Left kidney (tissue), 2 donors: ENCODE measurements around the gene DDIT4L. TPM values are rescaled to one million over a fixed set of nuclear protein-coding genes. Genes with fewer than 3 reads are reported as not detected.
"Not testable (repeated sequence)": the region's sequence is repeated elsewhere in the genome, so short reads cannot be mapped to it uniquely, and the experiment has no call there.

Source experiments
- DNase-seq: peaks from one replicate; pipeline ENCODE4 v3.0.0-alpha.2; 2013
- polyA plus RNA-seq: library from polyadenylated mRNA; unstranded; fragments of 120-200 nt; gene quantifications from one replicate; pipeline ENCODE4 v1.2.1, GENCODE V29; 2013; ENCODE audit not compliant: insufficient read length

The DDIT4L gene
- polyA plus RNA-seq, 1 donor, result 2.5 TPM

DNA sequence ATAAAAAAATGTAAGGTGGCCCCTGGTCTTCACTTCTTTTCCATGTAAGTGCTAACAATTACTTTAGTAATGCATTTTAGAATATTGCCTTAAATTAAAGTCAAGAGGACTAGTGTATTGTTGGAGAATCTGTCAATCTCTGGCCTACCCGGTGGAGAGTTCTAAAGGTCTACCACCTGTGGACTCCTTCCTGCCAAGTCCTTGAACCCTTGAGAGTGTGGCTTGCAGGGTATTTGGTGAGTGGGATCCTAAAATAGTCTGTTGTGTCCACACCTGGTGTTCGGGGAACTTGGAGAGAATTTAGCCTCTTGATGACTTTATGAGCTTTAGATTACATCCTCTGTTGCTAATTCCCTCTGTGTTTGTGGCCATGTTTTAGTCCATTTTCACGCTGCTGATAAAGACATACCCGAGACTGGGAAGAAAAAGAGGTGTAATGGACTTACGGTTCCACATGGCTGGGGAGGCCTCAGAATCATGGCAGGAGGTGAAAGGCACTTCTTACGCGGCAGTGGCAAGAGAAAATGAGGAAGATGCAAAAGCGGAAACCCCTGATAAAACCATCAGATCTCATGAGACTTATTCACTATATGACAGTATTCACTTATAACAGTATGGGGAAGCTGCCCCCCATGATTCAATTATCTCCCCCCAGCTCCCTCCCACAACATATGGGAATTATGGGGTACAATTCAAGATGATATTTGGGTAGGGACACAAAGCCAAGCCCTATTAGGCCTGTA is 23.8 kb downstream of the DDIT4L start:
- DNase-seq, result no peak

DNA sequence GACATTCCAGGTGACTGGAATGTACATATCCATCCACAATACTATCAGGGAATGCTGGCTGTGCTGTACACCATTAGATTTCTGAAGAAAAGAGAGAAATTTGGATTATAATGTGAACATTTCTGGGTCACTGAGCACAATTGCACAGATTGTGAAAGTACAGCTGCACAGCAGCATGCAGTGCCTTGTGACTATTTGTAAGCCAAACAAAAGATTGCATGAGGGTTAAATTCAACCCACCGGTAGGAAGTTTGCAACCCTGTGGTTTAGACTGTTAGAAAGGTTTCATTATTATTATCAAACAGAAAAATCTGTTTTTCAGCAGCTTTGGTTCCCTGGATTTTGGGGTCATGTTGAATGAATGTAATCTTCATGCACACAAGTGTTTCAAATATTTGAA is 24.5 kb downstream of the DDIT4L start:
- no peak for DNase-seq

DNA sequence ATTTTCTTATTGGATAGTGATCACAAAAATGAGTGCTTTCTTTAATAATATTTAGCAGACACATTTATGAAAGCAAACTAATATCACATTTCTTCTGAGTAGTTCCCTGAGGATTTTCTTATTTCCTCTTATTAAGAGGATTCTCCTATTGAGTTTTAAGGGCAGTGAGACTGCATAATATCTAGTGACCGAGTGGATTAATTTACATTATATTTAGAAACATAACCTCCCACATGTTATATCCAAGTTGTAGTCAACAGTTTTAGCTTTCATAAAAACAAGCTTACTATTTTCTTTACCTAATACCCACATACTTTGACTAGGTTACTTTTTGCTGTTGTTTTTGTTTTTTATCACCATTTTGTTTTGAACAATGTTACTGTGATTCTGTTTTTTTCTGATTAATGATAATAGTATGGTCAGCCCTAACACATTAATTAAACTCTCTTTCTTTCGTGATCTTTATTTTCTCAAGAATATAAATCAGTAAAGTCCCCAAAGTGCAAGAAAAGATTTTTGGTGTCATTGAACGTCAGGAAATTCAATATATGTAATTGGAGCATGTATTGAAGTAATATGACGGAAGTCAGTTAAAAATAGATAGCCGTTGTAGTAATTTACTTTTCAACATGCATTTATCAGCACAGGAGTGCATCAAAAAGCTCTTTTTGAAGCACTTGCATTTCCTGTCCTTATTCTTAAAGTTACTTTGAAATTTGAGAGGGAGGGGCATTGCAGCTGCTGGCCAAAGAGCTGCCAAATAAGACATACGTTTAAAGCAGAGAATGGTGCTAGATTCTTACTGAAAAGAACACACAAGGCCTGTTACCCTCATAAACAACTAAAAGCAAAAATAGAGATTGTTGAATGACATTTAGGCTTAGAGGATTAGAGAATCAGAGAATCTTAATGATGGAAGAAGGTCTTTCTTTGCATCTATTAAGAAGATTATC is 25.2 kb downstream of the DDIT4L start:
- no peak for DNase-seq

DNA sequence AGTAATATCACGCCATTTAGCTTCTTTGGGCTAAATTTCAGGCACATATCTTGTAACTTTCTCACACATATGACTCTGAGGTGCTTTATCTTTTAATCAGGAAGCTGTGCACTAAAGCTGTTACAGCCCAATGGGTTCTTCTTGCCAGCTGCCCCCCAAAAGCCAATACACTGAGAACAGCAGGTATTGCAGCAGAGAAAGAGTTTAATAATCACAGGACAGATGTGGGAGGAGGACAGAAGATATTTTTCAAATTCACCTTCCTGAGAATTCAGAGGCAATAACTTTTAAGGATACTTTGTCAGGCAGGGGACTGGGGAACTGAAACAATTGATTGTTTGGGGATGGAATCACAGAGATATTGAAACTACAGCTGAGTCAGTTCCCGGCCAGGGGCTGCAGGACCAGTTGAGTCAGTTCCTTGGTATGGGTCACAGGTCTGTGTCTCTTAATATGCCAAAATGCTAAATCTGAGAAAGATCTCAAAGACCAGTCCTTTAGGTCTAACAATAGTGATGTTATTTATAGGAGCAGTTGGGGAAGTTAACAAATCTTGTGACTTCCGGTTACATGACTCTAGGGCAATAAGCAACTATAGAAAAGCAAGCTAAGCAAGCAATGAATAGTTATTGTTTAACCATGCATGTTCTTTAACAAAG is 28.1 kb downstream of the DDIT4L start:
- DNase-seq, result no peak

- no peak for DNase-seq
Measured at GRCh38 chr4:100149190-100149589, 41.1 kb downstream of the DDIT4L start.

DNA sequence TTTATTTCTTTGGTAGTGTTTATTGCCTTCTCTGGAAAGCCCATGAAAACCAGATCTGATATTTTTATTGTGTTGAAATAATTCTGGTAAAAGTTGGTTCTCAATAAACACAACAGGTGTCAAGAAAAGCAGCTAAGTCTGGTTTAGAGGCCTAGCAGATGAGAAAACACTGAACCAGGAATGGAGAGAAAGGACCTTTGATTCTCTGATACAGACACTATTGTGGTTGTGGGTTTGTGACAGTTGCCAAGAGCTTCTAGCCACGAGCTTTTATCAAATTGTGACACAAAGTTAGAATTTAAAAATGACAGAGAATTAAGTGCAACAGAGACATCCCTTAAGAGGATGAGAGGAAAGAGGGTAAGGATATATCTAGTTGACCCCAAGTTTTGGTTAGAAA is 42.6 kb downstream of the DDIT4L start:
- no peak for DNase-seq

DNA sequence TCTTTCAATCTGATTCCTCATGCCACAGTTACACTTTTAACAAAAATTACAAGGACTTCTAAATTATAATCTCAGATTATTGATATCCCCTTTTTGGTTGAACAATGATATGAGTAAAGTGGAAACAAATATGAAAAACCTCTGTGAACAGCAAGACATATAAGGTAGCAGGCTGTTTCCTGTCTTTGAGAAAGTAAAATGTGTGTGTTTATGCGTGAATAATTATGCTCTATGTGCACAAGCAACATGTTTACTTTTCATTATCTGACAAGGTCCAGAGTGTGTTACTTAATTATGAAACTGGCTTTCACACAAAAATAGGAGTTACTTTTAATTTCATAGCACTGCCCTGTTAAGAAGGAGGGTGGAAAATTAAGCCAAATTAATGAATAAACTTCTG is 43.1 kb downstream of the DDIT4L start:
- DNase-seq, result no peak

- DNase-seq, result no peak
Measured at GRCh38 chr4:100146756-100147155, 43.5 kb downstream of the DDIT4L start.

GRCh38 chr4:100137320-100137719 is 52.9 kb downstream of the DDIT4L start:
- not testable (repeated sequence) for DNase-seq

Other genes with a start within 250 kb of the DDIT4L start
- 44.4 TPM for gene DNAJB14, start 243.8 kb downstream of the DDIT4L start, polyA plus RNA-seq
- gene H2AZ1, start 240.2 kb downstream of the DDIT4L start, polyA plus RNA-seq, result 446 TPM